Vagina (tissue), 2 donors: ENCODE results near the gene HFE.

Experiments
- POLR2A ChIP-seq, 2 donors: fragments of 450-650 bp; IDR thresholded peaks; one replicate each; pipeline ENCODE4 v1.6.1; 2017; ENCODE audit warnings: antibody characterized with exemption in 2 of 2, mild to moderate bottlenecking in 2 of 2, moderate library complexity in 2 of 2
- POLR2AphosphoS5 ChIP-seq, 2 donors: sonication (generic); formaldehyde crosslinking; IDR thresholded peaks; one replicate each; pipeline ENCODE4 v1.9.0; 2017; ENCODE audit warnings: antibody characterized with exemption in 2 of 2, mild to moderate bottlenecking in 2 of 2, low read depth in 1 of 2; ENCODE audit not compliant: insufficient read depth in 1 of 2
- TF ChIP-seq, protein P1 (sequence below), 3 experiments: fragments of 450-650 bp in 2 of 3; fragments of 200-600 bp in 1 of 3; sonication (generic) in 1 of 3; IDR thresholded peaks; one replicate each; pipeline ENCODE4 v1.5.1; 2017 to 2019; ENCODE audit warnings: antibody characterized with exemption in 3 of 3, mild to moderate bottlenecking in 2 of 3, moderate library complexity in 2 of 3

DNA sequence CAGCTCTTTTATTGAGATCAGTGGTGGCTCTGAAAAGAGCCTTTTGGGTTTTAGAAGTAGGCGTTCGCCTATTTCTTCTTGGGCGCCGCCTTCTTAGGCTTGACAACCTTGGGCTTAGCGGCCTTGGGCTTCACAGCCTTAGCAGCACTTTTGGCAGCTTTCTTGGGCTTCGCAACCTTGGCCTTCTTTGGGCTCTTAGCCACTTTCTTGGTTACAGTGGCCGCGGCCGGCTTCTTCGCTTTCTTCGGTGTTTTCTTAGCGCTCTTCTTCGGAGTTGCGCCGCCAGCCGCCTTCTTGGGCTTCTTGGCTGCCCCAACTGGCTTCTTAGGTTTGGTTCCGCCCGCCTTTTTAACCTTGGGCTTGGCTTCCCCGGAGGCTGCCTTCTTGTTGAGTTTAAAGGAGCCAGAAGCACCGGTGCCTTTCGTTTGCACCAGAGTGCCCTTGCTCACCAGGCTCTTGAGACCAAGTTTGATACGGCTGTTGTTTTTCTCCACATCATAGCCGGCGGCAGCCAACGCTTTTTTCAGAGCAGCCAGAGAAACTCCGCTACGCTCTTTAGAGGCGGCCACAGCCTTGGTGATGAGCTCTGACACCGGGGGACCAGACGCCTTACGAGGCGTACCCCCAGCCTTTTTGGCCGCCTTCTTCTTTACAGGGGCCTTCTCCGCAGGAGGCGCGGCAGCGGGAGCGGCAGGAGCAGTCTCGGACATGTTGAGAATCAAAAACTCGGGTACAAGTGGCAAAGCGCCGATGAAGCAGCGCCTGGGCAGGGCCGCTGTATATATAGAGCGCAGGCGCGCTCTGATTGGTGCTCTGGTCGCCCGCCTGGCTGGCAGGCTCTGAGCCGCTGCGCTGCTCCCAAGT, 31.3 kb upstream of the HFE start:
- TF ChIP-seq, protein P1, sequence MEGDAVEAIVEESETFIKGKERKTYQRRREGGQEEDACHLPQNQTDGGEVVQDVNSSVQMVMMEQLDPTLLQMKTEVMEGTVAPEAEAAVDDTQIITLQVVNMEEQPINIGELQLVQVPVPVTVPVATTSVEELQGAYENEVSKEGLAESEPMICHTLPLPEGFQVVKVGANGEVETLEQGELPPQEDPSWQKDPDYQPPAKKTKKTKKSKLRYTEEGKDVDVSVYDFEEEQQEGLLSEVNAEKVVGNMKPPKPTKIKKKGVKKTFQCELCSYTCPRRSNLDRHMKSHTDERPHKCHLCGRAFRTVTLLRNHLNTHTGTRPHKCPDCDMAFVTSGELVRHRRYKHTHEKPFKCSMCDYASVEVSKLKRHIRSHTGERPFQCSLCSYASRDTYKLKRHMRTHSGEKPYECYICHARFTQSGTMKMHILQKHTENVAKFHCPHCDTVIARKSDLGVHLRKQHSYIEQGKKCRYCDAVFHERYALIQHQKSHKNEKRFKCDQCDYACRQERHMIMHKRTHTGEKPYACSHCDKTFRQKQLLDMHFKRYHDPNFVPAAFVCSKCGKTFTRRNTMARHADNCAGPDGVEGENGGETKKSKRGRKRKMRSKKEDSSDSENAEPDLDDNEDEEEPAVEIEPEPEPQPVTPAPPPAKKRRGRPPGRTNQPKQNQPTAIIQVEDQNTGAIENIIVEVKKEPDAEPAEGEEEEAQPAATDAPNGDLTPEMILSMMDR (IDR thresholded peaks at IDR 0.05) = no peak
- TF ChIP-seq POLR2A (IDR thresholded peaks at IDR 0.05) (peak in 1 of 2 donors; percentile 98), POLR2AphosphoS5 (IDR thresholded peaks at IDR 0.05; ENCODE audit: insufficient read depth in 1 of 2, low read depth in 1 of 2) (peak; percentile 88 to 100)
